Endothelial cell of umbilical vein (primary cell): ENCODE results near the gene NUP205.

Experiments used
- JUN ChIP-seq: IDR thresholded peaks from 2 replicates; pipeline ENCODE4 v1.6.1; 2011; ENCODE audit warnings: borderline replicate concordance, low read depth; ENCODE audit not compliant: insufficient read length, insufficient read depth
- POLR2AphosphoS5 ChIP-seq: IDR thresholded peaks from 2 replicates; pipeline ENCODE4 v1.6.1; 2012; ENCODE audit warnings: low read depth, mild to moderate bottlenecking, control low read depth, low read length, moderate library complexity; ENCODE audit not compliant: insufficient read depth
- TF ChIP-seq, protein P1 (sequence below), 2 donors: IDR thresholded peaks; 1 replicate in 1 of 2; 2 replicates in 1 of 2; pipeline ENCODE4 v1.5.1; 2011; ENCODE audit warnings: low read length in 2 of 2, mild to moderate bottlenecking in 2 of 2, moderate library complexity in 2 of 2, control low read depth in 1 of 2, inconsistent platforms in 1 of 2, low read depth in 1 of 2; ENCODE audit not compliant: insufficient read depth in 1 of 2; ENCODE audit errors: extremely low read depth in 1 of 2

DNA sequence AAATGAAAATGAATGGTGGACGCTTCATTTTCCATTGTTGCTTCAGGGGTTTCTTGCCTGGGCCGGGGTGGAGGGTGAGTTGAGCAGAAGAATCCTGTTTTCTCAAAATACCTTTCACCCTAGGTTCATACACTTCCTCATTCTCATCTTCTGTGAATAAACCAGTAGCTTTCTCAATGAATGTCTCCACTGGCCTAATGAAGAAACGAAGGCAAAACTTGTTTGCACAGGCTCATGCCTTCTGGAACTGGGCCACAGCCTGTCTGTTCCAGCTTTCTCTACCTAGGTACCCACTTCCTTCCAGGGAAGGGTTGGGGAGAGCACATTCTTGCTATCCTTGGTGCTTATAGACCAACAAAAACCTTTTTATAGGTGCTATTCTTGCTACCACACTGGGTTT, 125.9 kb downstream of the NUP205 start:
- TF ChIP-seq, protein P1, sequence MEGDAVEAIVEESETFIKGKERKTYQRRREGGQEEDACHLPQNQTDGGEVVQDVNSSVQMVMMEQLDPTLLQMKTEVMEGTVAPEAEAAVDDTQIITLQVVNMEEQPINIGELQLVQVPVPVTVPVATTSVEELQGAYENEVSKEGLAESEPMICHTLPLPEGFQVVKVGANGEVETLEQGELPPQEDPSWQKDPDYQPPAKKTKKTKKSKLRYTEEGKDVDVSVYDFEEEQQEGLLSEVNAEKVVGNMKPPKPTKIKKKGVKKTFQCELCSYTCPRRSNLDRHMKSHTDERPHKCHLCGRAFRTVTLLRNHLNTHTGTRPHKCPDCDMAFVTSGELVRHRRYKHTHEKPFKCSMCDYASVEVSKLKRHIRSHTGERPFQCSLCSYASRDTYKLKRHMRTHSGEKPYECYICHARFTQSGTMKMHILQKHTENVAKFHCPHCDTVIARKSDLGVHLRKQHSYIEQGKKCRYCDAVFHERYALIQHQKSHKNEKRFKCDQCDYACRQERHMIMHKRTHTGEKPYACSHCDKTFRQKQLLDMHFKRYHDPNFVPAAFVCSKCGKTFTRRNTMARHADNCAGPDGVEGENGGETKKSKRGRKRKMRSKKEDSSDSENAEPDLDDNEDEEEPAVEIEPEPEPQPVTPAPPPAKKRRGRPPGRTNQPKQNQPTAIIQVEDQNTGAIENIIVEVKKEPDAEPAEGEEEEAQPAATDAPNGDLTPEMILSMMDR (IDR thresholded peaks at IDR 0.05; ENCODE audit: extremely low read depth in 1 of 2, insufficient read depth in 1 of 2, low read depth in 1 of 2, low read length in 2 of 2), result no peak
- TF ChIP-seq JUN (no peak), POLR2AphosphoS5 (no peak)
